A673 (cell line): ENCODE data around the gene GRIK5.

Experiments
- EZH2 ChIP-seq: fragments of 200-600 bp; sonication (generic); IDR thresholded peaks from 2 replicates; pipeline ENCODE4 v1.6.1; 2017; ENCODE audit warnings: borderline replicate concordance, low read depth, mild to moderate bottlenecking, mixed read lengths, antibody characterized with exemption, low read length; ENCODE audit not compliant: poor library complexity, severe bottlenecking
- TF ChIP-seq, protein P1 (sequence below): fragments of 300-800, 200-600 bp; sonication (generic); conservative IDR thresholded peaks from 2 replicates; pipeline ENCODE4 v1.5.1; 2017; ENCODE audit warnings: low read depth, mild to moderate bottlenecking, antibody characterized with exemption, low read length, moderate library complexity, mixed read lengths

DNA sequence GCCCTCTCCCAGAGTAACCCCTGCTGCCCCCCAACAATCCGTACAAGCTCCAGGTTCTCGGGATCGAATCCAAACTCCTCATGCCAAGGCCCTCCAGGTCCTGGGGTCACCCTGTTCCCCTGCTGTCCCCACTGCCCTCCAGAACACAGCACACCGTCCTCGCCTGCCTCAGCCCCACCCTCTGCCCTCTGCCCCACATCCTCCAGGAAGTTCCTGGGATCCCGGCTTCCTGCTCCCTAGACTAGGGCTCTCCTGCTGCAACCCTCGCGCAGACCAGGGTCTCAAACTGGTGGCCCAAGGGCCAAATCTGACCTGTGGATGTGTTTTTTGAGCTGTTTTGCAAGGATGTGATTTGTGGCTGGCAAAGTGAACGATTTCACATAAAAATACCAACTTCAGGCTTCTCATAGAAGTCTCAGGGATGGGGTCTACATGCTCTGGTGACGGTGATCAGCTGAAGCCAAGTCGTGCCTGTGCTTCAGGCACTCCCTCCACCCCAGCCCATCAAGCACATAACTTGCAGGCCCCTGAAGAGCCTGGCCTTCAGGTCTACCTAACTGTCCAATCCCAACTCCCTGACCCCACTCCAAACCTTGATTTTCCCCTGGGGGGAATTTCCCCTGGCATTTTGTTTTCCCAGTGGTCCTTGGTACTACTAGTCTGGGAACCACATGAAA is 112.7 kb downstream of the GRIK5 start:
- TF ChIP-seq, protein P1, sequence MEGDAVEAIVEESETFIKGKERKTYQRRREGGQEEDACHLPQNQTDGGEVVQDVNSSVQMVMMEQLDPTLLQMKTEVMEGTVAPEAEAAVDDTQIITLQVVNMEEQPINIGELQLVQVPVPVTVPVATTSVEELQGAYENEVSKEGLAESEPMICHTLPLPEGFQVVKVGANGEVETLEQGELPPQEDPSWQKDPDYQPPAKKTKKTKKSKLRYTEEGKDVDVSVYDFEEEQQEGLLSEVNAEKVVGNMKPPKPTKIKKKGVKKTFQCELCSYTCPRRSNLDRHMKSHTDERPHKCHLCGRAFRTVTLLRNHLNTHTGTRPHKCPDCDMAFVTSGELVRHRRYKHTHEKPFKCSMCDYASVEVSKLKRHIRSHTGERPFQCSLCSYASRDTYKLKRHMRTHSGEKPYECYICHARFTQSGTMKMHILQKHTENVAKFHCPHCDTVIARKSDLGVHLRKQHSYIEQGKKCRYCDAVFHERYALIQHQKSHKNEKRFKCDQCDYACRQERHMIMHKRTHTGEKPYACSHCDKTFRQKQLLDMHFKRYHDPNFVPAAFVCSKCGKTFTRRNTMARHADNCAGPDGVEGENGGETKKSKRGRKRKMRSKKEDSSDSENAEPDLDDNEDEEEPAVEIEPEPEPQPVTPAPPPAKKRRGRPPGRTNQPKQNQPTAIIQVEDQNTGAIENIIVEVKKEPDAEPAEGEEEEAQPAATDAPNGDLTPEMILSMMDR: no peak
- TF ChIP-seq EZH2: no peak
